Hepatocyte (in vitro differentiated cells): ENCODE results near the gene PACRG. TPM values are rescaled to one million over a fixed set of nuclear protein-coding genes. Genes with fewer than 3 reads are reported as not detected.

Experiments
- DNase-seq: peaks from one replicate; pipeline ENCODE4 v3.0.0-alpha.2; 2016; ENCODE audit warnings: low spot score
- H2AFZ ChIP-seq: fragments of 200-600 bp; sonication (generic); 2 replicates; pipeline ENCODE4 v1.6.0; 2016; ENCODE audit warnings: antibody characterized with exemption, mild to moderate bottlenecking
- H3K27ac ChIP-seq: fragments of 200-600 bp; sonication (generic); 2 replicates; pipeline ENCODE4 v1.5.1; 2016; ENCODE audit warnings: mild to moderate bottlenecking
- H3K27me3 ChIP-seq: fragments of 200-600 bp; sonication (generic); 2 replicates; pipeline ENCODE4 v1.6.1; 2016
- H3K36me3 ChIP-seq: fragments of 200-600 bp; sonication (generic); replicated peaks from 2 replicates; pipeline ENCODE4 v1.5.1; 2016; ENCODE audit warnings: low read depth; ENCODE audit not compliant: insufficient read depth
- H3K4me1 ChIP-seq: fragments of 200-600 bp; sonication (generic); 2 replicates; pipeline ENCODE4 v1.5.1; 2016; ENCODE audit warnings: mild to moderate bottlenecking, moderate library complexity; ENCODE audit not compliant: insufficient read depth
- H3K4me2 ChIP-seq: fragments of 200-600 bp; sonication (generic); 2 replicates; pipeline ENCODE4 v1.6.0; 2016
- H3K4me3 ChIP-seq: fragments of 200-600 bp; sonication (generic); 2 replicates; pipeline ENCODE4 v1.5.1; 2016; ENCODE audit warnings: mild to moderate bottlenecking
- H3K79me2 ChIP-seq: fragments of 200-600 bp; sonication (generic); 2 replicates; pipeline ENCODE4 v1.6.0; 2017; ENCODE audit warnings: mild to moderate bottlenecking
- H3K9me2 ChIP-seq: fragments of 200-600 bp; sonication (generic); replicated peaks from 2 replicates; pipeline ENCODE4 v1.6.0; 2017; ENCODE audit warnings: mild to moderate bottlenecking; ENCODE audit not compliant: insufficient read depth
- H3K9me3 ChIP-seq: fragments of 200-600 bp; sonication (generic); 2 replicates; pipeline ENCODE4 v1.5.1; 2016; ENCODE audit warnings: low read depth, mild to moderate bottlenecking
- H4K20me1 ChIP-seq: fragments of 200-600 bp; sonication (generic); 2 replicates; pipeline ENCODE4 v1.6.0; 2016; ENCODE audit warnings: mild to moderate bottlenecking; ENCODE audit not compliant: insufficient read depth, poor library complexity, severe bottlenecking
- CTCF ChIP-seq: fragments of 200-600 bp; sonication (generic); IDR thresholded peaks from 2 replicates; pipeline ENCODE4 v1.5.1; 2016; ENCODE audit warnings: antibody characterized with exemption, mild to moderate bottlenecking; ENCODE audit not compliant: poor library complexity
- EZH2 ChIP-seq: fragments of 200-600 bp; sonication (generic); IDR thresholded peaks from 2 replicates; pipeline ENCODE4 v1.6.1; 2016; ENCODE audit warnings: antibody characterized with exemption, mild to moderate bottlenecking, borderline replicate concordance
- EZH2phosphoT487 ChIP-seq: fragments of 200-600 bp; sonication (generic); IDR thresholded peaks from one replicate; pipeline ENCODE4 v1.6.1; 2018; ENCODE audit warnings: antibody characterized with exemption, mild to moderate bottlenecking, low read depth, moderate library complexity; ENCODE audit not compliant: unreplicated experiment, severe bottlenecking
- WGBS: methylation state at CpG from one replicate; pipeline ENCODE4 v1.1.6; 2016; ENCODE audit warnings: low lambda C conversion rate; ENCODE audit errors: missing lambda C conversion rate; 5-methylcytosine and 5-hydroxymethylcytosine counted together
- polyA plus RNA-seq: library from polyadenylated mRNA; unstranded; fragments of >200 nt; fragmentation: Nextera tagmentation; extraction: Ambion mirVana; gene quantifications from 2 replicates; pipeline ENCODE4 v1.2.1, GENCODE V29; 2016
- total RNA-seq: library from RNA; depleted of rRNA; stranded (reverse); fragments of >200 nt; gene quantifications from 2 replicates; pipeline ENCODE4 v1.2.3, GENCODE V29; 2014

Gene PACRG
- total and polyA plus RNA-seq, 2 experiments from 2014 or later, result 0.91 to 2.6 TPM

- no peak for TF ChIP-seq CTCF
- no peak for TF ChIP-seq EZH2phosphoT487
- TF ChIP-seq EZH2, result no peak
- WGBS, result 94% methylated on average over 7 of the region's 7 CpGs
These were observed 243.6 kb downstream of the PACRG start for GRCh38 chr6:162971356-162971755.

GRCh38 chr6:162973151-162973872, 245.5 kb downstream of the PACRG start:
- no peak for TF ChIP-seq CTCF
- TF ChIP-seq EZH2phosphoT487, result no peak
- TF ChIP-seq EZH2, result no peak
- Histone ChIP-seq H3K4me3 (no peak overlapping the region), H3K4me2 (no peak overlapping the region), H3K27me3 (no peaks in the 10 kb centered on the region), H3K79me2 (no peaks in the 10 kb centered on the region), H3K27ac (no peak overlapping the region), H3K36me3 (no peaks in the 10 kb centered on the region), H3K9me2 (no peaks in the 10 kb centered on the region), H2AFZ (no peak overlapping the region), H3K4me1 (no peaks in the 10 kb centered on the region), H4K20me1 (no peaks in the 10 kb centered on the region), H3K9me3 (no peaks in the 10 kb centered on the region)
- no peak for DNase-seq
- WGBS, result 76% methylated on average over 7 of the region's 7 CpGs

More at GRCh38 chr6:162971356-162971755, 243.6 kb downstream of the PACRG start:
- Histone ChIP-seq H3K9me3 (no peaks in the 10 kb centered on the region), H3K4me1 (no peaks in the 10 kb centered on the region), H3K36me3 (no peaks in the 10 kb centered on the region), H4K20me1 (no peaks in the 10 kb centered on the region), H3K9me2 (no peaks in the 10 kb centered on the region), H3K4me3 (no peak overlapping the region), H3K79me2 (no peaks in the 10 kb centered on the region), H3K27me3 (no peaks in the 10 kb centered on the region), H3K27ac (no peak overlapping the region), H3K4me2 (no peak overlapping the region), H2AFZ (no peak overlapping the region)
- DNase-seq, result no peak

- Histone ChIP-seq H3K4me3 (no peak overlapping the region), H3K36me3 (no peaks in the 10 kb centered on the region), H3K4me1 (no peaks in the 10 kb centered on the region), H3K9me2 (no peaks in the 10 kb centered on the region), H3K9me3 (no peaks in the 10 kb centered on the region), H3K27me3 (no peaks in the 10 kb centered on the region), H2AFZ (no peak overlapping the region), H3K4me2 (no peak overlapping the region), H3K79me2 (no peaks in the 10 kb centered on the region), H4K20me1 (no peaks in the 10 kb centered on the region), H3K27ac (no peak overlapping the region)
- no peak for TF ChIP-seq CTCF
- 89% methylated on average over 5 of the region's 5 CpGs for WGBS
- DNase-seq, result no peak
These were observed 246.2 kb downstream of the PACRG start for GRCh38 chr6:162973980-162974379.
